ENCODE measurements around the gene FIGN. TPM values are rescaled to one million over a fixed set of nuclear protein-coding genes. Genes with fewer than 3 reads are reported as not detected.

Gene FIGN
- total RNA-seq, 1 experiment from 2014 or later: 14.6 TPM

DNA sequence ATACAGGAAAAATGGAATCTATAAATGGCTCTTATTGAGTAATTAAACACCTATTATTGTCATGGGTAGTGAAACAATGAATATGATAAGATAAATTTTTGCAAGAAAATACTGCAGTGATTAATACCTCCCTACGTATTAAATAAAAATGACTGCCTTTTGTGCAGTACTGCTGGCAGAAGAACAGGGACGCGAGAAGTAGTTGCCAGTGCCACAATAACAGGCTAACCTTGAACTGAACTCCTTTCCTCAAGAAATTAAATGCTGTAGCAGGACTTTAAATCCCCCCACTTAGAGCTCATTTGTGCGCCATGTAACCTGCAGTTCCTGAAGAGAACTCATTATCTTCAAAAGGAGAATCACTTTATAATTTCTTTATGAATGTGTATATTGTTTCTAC lies 24.6 kb downstream of the FIGN start:
- H2BK12ac ChIP-seq (ENCODE audit: insufficient read length, low read depth, low read length): no peak overlapping the region
- no peak overlapping the region for H2BK15ac ChIP-seq (ENCODE audit: low read depth, low read length)
- TF ChIP-seq CTCF (conservative IDR thresholded peaks at IDR 0.05): no peak
- peaks cover 3% of the 10 kb centered on the region for H3K4me1 ChIP-seq (ENCODE audit: insufficient read depth, low read length)
- no peak overlapping the region for H2BK120ac ChIP-seq (ENCODE audit: low read depth, low read length, poor library complexity, severe bottlenecking)
- no peak overlapping the region for H3K27ac ChIP-seq (ENCODE audit: insufficient read length, low read depth, low read length)
- no peak for DNase-seq
- H3K23ac ChIP-seq (ENCODE audit: insufficient read length, low read depth, low read length): no peak overlapping the region
- no peaks in the 10 kb centered on the region for H3K79me1 ChIP-seq (ENCODE audit: insufficient read depth, low read depth, low read length, poor library complexity, severe bottlenecking)
- H3K14ac ChIP-seq (ENCODE audit: insufficient read depth, low read length): no peak overlapping the region
- Mint-ChIP-seq H3K27me3 (ENCODE audit: low read depth) (no peaks in the 10 kb centered on the region), H3K4me3 (no peak overlapping the region), H3K36me3 (ENCODE audit: insufficient read depth in 1 of 3, low read depth in 3 of 3) (no peaks in the 10 kb centered on the region), H3K9me3 (no peaks in the 10 kb centered on the region), H3K27ac (no peak overlapping the region), H3K4me1 (peaks cover 25 to 33% of the 10 kb centered on the region in 2 experiments)
- no peak overlapping the region for H3K56ac ChIP-seq (ENCODE audit: insufficient read length, low read depth, low read length)
- H4K20me1 ChIP-seq (ENCODE audit: control insufficient read depth, insufficient read depth, insufficient read length): no peaks in the 10 kb centered on the region
- H4K5ac ChIP-seq (ENCODE audit: insufficient read length, low read depth, low read length): no peak overlapping the region
- H2BK5ac ChIP-seq (ENCODE audit: insufficient read length, low read length): no peak overlapping the region
- H3K27me3 ChIP-seq (ENCODE audit: insufficient read depth, low read length): no peaks in the 10 kb centered on the region
- H3T11ph ChIP-seq (ENCODE audit: low read length): no peak overlapping the region
- no peak overlapping the region for H3K4me2 ChIP-seq (ENCODE audit: insufficient read depth, insufficient read length, low read length)
- no peak overlapping the region for H4K8ac ChIP-seq (replicated peaks; ENCODE audit: insufficient read length, low read depth, low read length)
- H3K9ac ChIP-seq (ENCODE audit: extremely low read depth, insufficient read length, low read length): no peak overlapping the region
- no peak overlapping the region for H4K91ac ChIP-seq (ENCODE audit: insufficient read length, low read depth, low read length)
- H3K4ac ChIP-seq (ENCODE audit: low read depth, low read length): no peak overlapping the region
- no peak overlapping the region for H3K18ac ChIP-seq (ENCODE audit: insufficient read length, low read depth, low read length)
- WGBS (ENCODE audit: extremely low coverage, insufficient read length, low lambda C conversion rate): no CpG with 5 or more reads among the region's 4 CpGs
- H3K79me2 ChIP-seq (ENCODE audit: insufficient read depth, low read length): peaks cover 3% of the 10 kb centered on the region; the same call in 1 of the 2 replicates
- no peak overlapping the region for H2AK5ac ChIP-seq (ENCODE audit: insufficient read length, low read length)
- H3K9me3 ChIP-seq (ENCODE audit: control insufficient read depth, low read depth, low read length): no peaks in the 10 kb centered on the region
- H2AFZ ChIP-seq (ENCODE audit: low read length): no peak overlapping the region
- no peak overlapping the region for H2BK20ac ChIP-seq (ENCODE audit: low read depth, low read length, poor library complexity, severe bottlenecking)
- no peaks in the 10 kb centered on the region for H3K23me2 ChIP-seq (ENCODE audit: insufficient read length, low read depth, low read length, poor library complexity, severe bottlenecking)

Measured in H9 (cell line).